Measurements from ENCODE around the gene SLIT3. TPM values are rescaled to one million over a fixed set of nuclear protein-coding genes. Genes with fewer than 3 reads are reported as not detected.

Gene SLIT3
- total RNA-seq, 1 experiment from 2014 or later = 0.92 TPM

DNA sequence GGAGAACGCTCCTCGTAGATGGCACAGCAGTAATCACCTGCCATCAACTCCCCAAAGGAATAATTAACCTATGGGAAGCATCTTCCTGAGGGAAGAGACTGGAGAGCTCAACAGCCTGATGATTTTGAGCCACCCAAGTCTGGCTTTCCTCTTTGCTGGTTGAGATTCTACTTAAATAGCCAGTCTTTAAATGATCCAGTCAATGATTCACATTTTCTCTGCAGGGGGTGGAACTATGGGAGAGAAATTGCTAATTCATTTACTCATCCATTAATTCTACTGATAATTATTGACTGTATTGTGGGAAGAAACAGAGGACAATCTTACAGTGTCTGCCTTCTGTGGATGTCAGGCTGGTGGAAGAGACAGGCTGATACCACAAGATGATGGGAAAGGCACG lies 366.8 kb downstream of the SLIT3 start:
- DNase-seq = no peak
- H3K4me1 Mint-ChIP-seq = peaks cover 12 to 13% of the 10 kb centered on the region in 2 experiments
- peaks cover 1% of the 10 kb centered on the region for H3K27me3 Mint-ChIP-seq (ENCODE audit: low read depth)
- no peaks in the 10 kb centered on the region for H3K36me3 Mint-ChIP-seq (ENCODE audit: insufficient read depth in 1 of 3, low read depth in 3 of 3)
- TF ChIP-seq, protein P1, sequence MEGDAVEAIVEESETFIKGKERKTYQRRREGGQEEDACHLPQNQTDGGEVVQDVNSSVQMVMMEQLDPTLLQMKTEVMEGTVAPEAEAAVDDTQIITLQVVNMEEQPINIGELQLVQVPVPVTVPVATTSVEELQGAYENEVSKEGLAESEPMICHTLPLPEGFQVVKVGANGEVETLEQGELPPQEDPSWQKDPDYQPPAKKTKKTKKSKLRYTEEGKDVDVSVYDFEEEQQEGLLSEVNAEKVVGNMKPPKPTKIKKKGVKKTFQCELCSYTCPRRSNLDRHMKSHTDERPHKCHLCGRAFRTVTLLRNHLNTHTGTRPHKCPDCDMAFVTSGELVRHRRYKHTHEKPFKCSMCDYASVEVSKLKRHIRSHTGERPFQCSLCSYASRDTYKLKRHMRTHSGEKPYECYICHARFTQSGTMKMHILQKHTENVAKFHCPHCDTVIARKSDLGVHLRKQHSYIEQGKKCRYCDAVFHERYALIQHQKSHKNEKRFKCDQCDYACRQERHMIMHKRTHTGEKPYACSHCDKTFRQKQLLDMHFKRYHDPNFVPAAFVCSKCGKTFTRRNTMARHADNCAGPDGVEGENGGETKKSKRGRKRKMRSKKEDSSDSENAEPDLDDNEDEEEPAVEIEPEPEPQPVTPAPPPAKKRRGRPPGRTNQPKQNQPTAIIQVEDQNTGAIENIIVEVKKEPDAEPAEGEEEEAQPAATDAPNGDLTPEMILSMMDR (conservative IDR thresholded peaks at IDR 0.05) = no peak
- H3K18ac ChIP-seq (ENCODE audit: insufficient read length, low read depth, low read length) = no peak overlapping the region
- no peak overlapping the region for H2BK120ac ChIP-seq (ENCODE audit: low read depth, low read length, poor library complexity, severe bottlenecking)
- no peaks in the 10 kb centered on the region for H3K9me3 Mint-ChIP-seq
- no peaks in the 10 kb centered on the region for H3K9me3 ChIP-seq (ENCODE audit: control insufficient read depth, low read depth, low read length)
- no peak overlapping the region for H2BK12ac ChIP-seq (ENCODE audit: insufficient read length, low read depth, low read length)
- H3K4me1 ChIP-seq (ENCODE audit: insufficient read depth, low read length) = peaks cover 2% of the 10 kb centered on the region; the same call in 1 of the 2 replicates
- H3K27ac ChIP-seq (ENCODE audit: insufficient read length, low read depth, low read length) = no peak overlapping the region
- no peak overlapping the region for H2BK5ac ChIP-seq (ENCODE audit: insufficient read length, low read length)
- H4K5ac ChIP-seq (ENCODE audit: insufficient read length, low read depth, low read length) = no peak overlapping the region
- no peak overlapping the region for H3T11ph ChIP-seq (ENCODE audit: low read length)
- H3K79me2 ChIP-seq (ENCODE audit: insufficient read depth, low read length) = no peaks in the 10 kb centered on the region
- no peaks in the 10 kb centered on the region for H4K20me1 ChIP-seq (ENCODE audit: control insufficient read depth, insufficient read depth, insufficient read length)
- H3K23me2 ChIP-seq (ENCODE audit: insufficient read length, low read depth, low read length, poor library complexity, severe bottlenecking) = no peaks in the 10 kb centered on the region
- H3K79me1 ChIP-seq (ENCODE audit: insufficient read depth, low read depth, low read length, poor library complexity, severe bottlenecking) = no peaks in the 10 kb centered on the region
- no peak overlapping the region for H3K23ac ChIP-seq (ENCODE audit: insufficient read length, low read depth, low read length)
- H4K91ac ChIP-seq (ENCODE audit: insufficient read length, low read depth, low read length) = no peak overlapping the region
- no CpG with 5 or more reads among the region's 3 CpGs for WGBS (ENCODE audit: extremely low coverage, insufficient read length, low lambda C conversion rate)
- H3K27me3 ChIP-seq (ENCODE audit: insufficient read depth, low read length) = no peaks in the 10 kb centered on the region
- no peak overlapping the region for H2AFZ ChIP-seq (ENCODE audit: low read length)
- H3K9ac ChIP-seq (ENCODE audit: extremely low read depth, insufficient read length, low read length) = no peak overlapping the region
- H3K27ac Mint-ChIP-seq = no peak overlapping the region
- H3K14ac ChIP-seq (ENCODE audit: insufficient read depth, low read length) = no peak overlapping the region
- H3K56ac ChIP-seq (ENCODE audit: insufficient read length, low read depth, low read length) = no peak overlapping the region
- H3K4ac ChIP-seq (ENCODE audit: low read depth, low read length) = no peak overlapping the region
- H3K4me3 Mint-ChIP-seq = no peak overlapping the region
- H2AK5ac ChIP-seq (ENCODE audit: insufficient read length, low read length) = no peak overlapping the region
- no peak overlapping the region for H3K4me2 ChIP-seq (ENCODE audit: insufficient read depth, insufficient read length, low read length)
- H4K8ac ChIP-seq (replicated peaks; ENCODE audit: insufficient read length, low read depth, low read length) = no peak overlapping the region
- H2BK15ac ChIP-seq (ENCODE audit: low read depth, low read length) = no peak overlapping the region
- no peak overlapping the region for H2BK20ac ChIP-seq (ENCODE audit: low read depth, low read length, poor library complexity, severe bottlenecking)
